Frontal cortex (tissue), 4 donors: ENCODE measurements around the gene SAGE1. TPM values are rescaled to one million over a fixed set of nuclear protein-coding genes. Genes with fewer than 3 reads are reported as not detected.
"Not testable (repeated sequence)": the region's sequence is repeated elsewhere in the genome, so short reads cannot be mapped to it uniquely, and the experiment has no call there.

Experiments
- DNase-seq, 2 donors: peaks; one replicate each; pipeline ENCODE4 v3.0.0; 2012; ENCODE audit warnings: low spot score in 2 of 2
- FAIRE-seq: peaks from 2 replicates; lab custom pipeline; 2012; peaks lifted over from hg19 to GRCh38; lab: Jason Lieb, UNC
- total RNA-seq: library from RNA; depleted of rRNA; stranded (reverse); fragments of >200 nt; gene quantifications from one replicate; pipeline ENCODE4 v1.2.3, GENCODE V29; 2014
- donor health status: control.
- donor health status: control.
- donor health status: control.

Gene SAGE1, protein sequence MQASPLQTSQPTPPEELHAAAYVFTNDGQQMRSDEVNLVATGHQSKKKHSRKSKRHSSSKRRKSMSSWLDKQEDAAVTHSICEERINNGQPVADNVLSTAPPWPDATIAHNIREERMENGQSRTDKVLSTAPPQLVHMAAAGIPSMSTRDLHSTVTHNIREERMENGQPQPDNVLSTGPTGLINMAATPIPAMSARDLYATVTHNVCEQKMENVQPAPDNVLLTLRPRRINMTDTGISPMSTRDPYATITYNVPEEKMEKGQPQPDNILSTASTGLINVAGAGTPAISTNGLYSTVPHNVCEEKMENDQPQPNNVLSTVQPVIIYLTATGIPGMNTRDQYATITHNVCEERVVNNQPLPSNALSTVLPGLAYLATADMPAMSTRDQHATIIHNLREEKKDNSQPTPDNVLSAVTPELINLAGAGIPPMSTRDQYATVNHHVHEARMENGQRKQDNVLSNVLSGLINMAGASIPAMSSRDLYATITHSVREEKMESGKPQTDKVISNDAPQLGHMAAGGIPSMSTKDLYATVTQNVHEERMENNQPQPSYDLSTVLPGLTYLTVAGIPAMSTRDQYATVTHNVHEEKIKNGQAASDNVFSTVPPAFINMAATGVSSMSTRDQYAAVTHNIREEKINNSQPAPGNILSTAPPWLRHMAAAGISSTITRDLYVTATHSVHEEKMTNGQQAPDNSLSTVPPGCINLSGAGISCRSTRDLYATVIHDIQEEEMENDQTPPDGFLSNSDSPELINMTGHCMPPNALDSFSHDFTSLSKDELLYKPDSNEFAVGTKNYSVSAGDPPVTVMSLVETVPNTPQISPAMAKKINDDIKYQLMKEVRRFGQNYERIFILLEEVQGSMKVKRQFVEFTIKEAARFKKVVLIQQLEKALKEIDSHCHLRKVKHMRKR
- not detected for total RNA-seq

DNA sequence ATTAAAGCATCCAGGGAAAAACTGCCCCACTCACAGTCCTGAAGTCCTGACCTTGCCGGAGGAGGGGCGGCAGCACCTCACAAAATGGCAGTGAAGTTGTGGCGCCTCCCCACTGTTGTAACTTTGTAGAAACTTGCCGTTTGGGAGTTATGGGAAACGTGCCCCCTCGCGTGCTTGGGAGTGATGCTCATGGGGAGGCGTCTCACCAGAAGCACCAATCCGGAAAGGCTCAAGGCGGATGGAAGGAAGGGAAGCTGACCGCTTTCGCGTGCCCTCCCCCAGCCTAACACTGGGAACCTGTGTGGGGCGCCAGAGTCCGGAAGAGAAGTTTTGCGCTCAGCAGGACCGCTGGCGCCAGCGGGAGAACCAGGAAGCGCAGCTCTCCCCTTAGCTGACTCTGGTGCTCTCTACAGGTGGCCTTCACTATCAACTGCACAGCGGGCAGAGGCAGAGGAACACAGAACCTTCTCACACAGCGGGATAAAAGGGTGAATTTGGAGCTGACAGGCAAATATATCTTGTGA is at the start of gene SAGE1, which contains the start of gene CT45A10:
Gene SAGE1, plus strand, starts transcription at position 423 of the 524 bp plus-strand sequence. CDS start 2,527 bp downstream, outside the sequence.
Gene CT45A10, minus strand, starts transcription at position 151 of the 524 bp plus-strand sequence. CDS start 8,100 bp downstream, outside the sequence.
- no peak for FAIRE-seq
- DNase-seq, result no peak

GRCh38 chrX:135854438-135854837 is 39.1 kb upstream of the SAGE1 start, which contains the start of gene CT45A8:
CT45A8 (minus strand) TSS chrX:135854538; CDS start chrX:135850783, 3,755 bp downstream.
- not testable (repeated sequence) for DNase-seq, FAIRE-seq

- FAIRE-seq, DNase-seq: not testable (repeated sequence)
Observed at GRCh38 chrX:135871712-135872111, 21.8 kb upstream of the SAGE1 start, which contains the start of gene CT45A9. CT45A9 (minus strand) TSS chrX:135871812; CDS start chrX:135868061, 3,751 bp downstream.

DNA sequence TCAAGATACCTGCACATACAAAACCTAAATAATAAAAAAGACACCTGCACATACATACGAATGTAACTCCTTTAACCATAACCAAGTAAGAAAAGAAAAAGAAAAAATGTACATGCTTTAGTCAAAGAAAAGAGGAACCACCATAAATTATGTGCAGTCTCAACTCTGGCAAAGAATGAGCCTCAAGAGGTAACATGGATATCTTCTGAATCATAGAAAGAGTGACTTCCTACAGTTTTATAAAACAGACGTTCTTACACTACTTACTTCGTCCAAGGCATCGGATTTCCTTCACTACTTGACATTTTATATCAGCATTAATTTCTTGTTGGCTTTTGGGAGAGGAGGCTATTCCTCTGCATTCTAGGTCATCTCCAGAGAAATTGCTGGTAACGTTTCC is 10.8 kb upstream of the SAGE1 start:
- DNase-seq, FAIRE-seq: not testable (repeated sequence)

GRCh38 chrX:135888230-135888629 is 5.3 kb upstream of the SAGE1 start:
- not testable (repeated sequence) for FAIRE-seq

DNA sequence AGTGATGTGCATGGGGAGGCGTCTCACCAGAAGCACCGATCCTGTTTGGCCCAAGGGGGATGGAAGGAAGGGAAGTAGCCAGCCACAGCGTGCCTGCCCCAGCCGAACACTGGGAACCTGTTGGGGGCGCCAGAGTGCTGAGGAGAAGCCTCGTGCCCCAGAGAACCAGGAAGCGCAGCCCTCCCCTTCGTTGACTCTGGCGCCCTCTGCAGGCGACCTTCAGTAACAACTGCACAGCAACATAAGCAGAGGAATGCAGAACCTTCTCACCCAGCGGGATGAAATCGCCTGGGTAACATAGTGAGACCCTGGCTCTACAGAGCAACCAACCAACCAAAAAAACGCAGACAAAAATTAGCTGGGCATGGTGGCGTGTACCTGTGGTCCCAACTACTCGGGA is 4.5 kb upstream of the SAGE1 start:
- not testable (repeated sequence) for DNase-seq, FAIRE-seq

More at GRCh38 chrX:135888230-135888629, 5.3 kb upstream of the SAGE1 start:
- not testable (repeated sequence) for DNase-seq

DNA sequence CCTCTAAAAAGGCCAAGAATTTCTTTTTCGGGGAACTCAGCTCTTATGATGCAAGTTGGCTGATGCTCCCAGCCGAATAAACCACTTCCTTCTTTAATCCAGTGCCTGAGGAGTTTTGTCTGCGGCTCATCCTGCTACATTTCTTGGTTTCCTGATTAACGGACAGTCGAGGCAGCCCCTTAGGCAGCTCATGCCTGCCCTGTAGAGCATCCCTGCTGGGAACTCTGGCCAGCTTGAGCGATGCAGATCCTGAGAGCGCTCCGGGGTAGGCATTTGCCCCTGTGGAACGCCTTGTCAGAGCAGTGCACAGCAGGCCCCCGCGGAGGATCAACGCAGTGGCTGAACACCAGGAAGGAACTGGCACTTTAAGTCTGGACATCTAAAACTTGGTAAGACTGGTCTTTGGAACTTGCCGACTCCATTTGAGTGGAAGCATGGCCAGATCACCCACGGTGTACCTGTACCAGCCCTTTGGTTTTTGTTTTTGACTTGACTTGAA is 3.4 kb upstream of the SAGE1 start:
- no peak for FAIRE-seq
- DNase-seq, result no peak

DNA sequence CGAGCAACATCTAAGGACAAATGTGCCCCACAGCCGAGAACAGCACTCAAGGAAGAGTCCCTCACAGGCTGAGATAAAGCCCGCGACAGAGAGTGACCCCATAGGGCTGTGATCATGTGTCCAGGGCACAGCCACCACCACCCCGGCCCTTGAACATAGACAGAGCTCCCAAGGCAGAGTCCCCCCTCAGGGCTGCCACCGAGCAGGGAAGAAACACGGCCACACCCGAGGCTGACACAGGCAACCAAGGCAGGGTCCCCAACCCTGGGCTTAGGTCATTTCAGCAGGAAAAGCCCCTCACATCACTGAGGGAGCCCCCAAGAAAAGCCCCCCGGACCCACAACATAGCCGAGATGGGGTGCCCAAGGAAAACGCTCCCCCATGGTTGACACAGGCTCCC is 735 bp upstream of the SAGE1 start:
- DNase-seq (no peak), FAIRE-seq (no peak)

- DNase-seq (no peak), FAIRE-seq (no peak)
Observed at GRCh38 chrX:135910251-135910650, 16.7 kb downstream of the SAGE1 start.

- DNase-seq (no peak), FAIRE-seq (no peak)
Observed at GRCh38 chrX:135914404-135914803, 20.9 kb downstream of the SAGE1 start.

- not testable (repeated sequence) for FAIRE-seq, DNase-seq
Observed at GRCh38 chrX:135920516-135920915, 27.0 kb downstream of the SAGE1 start.

- FAIRE-seq, result no peak
Observed at GRCh38 chrX:135923353-135923752, 29.8 kb downstream of the SAGE1 start.

GRCh38 chrX:135927897-135928296 is 34.4 kb downstream of the SAGE1 start:
- no peak for DNase-seq
- no peak for FAIRE-seq

More at GRCh38 chrX:135923353-135923752, 29.8 kb downstream of the SAGE1 start:
- DNase-seq, result no peak

GRCh38 chrX:135931644-135932487 is 38.4 kb downstream of the SAGE1 start:
- peak in 1 of 2 donors; percentile 2 for DNase-seq
- FAIRE-seq, result no peak

DNA sequence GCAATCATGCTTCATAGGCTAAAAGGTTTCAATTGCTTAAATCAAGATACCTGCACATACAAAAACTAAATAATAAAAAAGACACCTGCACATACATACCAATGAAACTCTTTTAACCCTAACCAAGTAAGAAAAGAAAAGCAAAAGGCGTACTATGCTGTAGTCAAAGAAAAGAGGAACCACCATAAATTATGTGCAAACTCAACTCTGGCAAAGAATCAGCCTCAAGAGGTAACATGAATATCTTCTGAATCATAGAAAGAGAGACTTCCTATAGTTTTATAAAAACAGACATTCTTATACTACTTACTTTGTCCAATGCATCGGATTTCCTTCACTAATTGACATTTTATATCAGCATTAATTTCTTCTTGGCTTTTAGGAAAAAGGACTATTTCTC is 51.0 kb downstream of the SAGE1 start:
- no peak for DNase-seq
- FAIRE-seq, result no peak

DNA sequence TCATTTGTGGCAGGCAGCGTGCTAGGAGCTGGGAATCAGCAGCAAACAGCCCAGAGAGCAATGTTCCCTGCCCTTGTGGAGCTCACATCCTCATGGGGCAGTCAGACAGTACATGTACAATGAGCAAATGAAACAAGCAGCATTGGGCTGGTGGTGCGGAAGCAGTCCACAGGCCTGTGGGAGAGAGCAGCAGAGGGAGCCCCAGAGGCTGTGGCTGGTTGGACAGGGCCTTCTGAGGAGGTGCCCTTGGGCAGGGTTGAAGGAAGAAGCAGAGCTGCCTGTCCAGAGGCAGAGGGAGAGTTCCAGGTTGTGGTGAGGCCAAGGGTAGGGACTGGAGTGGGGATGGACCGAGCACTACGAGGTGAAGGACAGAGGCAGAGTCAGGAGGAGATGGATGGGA is 57.8 kb downstream of the SAGE1 start:
- no peak for DNase-seq

More for the DNA sequence above, 57.8 kb downstream of the SAGE1 start:
- no peak for FAIRE-seq
